Stimulated activated CD8-positive, alpha-beta memory T cell treated with anti-CD3 and anti-CD28 coated beads, Interleukin-4, amount 100 ng/mL, for 1 hour (primary cell): ENCODE measurements around the gene TDRD9.
"Not testable (repeated sequence)": the region's sequence is repeated elsewhere in the genome, so short reads cannot be mapped to it uniquely, and the experiment has no call there.

Source experiments
- DNase-seq, 2 donors: peaks; one replicate each; pipeline ENCODE4 v3.0.0-alpha.2; 2020; ENCODE audit warnings: low read depth in 2 of 2, low spot score in 1 of 2

The TDRD9 gene

GRCh38 chr14:103920981-103921854, 7.0 kb upstream of the TDRD9 start:
- peak; percentile 79 to 89 for DNase-seq

- DNase-seq = not testable (repeated sequence)
These were observed 6.4 kb upstream of the TDRD9 start for GRCh38 chr14:103921855-103922200.

GRCh38 chr14:103923863-103924262, 4.4 kb upstream of the TDRD9 start:
- no peak for DNase-seq

DNA sequence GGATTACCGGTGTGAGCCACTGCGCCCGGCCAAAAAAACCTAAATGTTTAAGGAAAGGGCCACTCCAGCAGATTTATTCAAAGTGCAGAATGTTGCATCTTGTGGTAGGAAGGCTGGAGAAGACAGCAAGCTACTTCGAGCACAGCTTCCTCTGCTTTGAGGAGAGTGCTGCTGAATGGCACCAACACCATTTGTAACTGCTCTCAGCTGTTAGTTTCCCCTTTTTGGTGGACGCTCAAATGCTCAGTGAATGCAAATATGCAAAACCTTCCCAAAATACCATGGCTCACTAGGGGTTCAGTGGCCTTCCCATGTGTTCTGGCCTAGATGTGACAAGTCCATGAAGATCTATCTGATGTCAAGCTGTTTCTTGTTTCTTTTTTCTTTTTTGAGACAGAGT, 2.9 kb upstream of the TDRD9 start:
- DNase-seq = no peak

DNA sequence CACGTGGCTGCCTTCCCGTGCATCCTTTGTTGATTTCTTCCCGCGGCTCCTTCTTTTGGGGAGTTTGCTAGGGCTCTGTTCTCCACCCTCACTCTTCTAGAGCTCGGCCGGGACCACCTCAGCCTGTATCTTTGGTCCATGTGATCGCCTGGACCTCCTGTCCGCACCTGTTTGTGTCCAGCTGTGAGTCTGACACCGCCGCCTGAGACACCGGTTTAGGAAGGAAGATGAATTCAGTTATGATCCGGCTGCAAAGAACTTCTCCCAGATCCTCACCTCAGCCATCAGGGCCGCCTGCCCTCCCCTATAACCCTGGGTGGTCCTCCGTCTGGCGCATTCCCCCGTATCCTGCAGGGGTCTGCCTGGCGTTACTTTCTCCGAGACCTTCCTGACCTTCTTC, 690 bp upstream of the TDRD9 start:
- DNase-seq = no peak

GRCh38 chr14:103930051-103930604, 1.9 kb downstream of the TDRD9 start:
- DNase-seq = no peak

DNA sequence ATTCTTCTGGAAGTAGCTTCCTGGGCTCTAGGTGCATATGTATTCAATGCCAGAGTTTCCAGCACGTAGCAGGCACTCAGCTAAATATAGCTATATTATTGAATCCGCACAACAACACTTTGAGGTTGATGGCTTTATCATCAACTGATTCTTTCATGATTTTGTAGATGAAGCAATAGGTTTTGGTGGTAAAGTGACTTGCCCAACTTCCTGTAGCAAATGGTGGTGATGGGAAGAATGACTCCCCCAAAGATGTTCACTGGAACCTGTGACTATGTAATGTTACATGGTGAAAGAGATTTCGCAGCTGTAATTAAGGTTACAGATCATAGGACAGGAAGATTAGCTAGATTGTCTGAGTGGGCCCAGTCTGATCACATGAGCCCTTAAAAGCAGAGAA, 3.2 kb downstream of the TDRD9 start:
- no peak for DNase-seq

GRCh38 chr14:103932791-103933490, 4.7 kb downstream of the TDRD9 start:
- DNase-seq = no peak

GRCh38 chr14:103935102-103935501, 6.8 kb downstream of the TDRD9 start:
- DNase-seq = no peak

GRCh38 chr14:103941462-103941861, 13.2 kb downstream of the TDRD9 start:
- DNase-seq = no peak

- no peak for DNase-seq
These were observed 13.9 kb downstream of the TDRD9 start, which contains the start of gene RD3L for GRCh38 chr14:103941973-103942736. RD3L (minus strand) TSS chr14:103942529; CDS start chr14:103941695, 834 bp downstream.

DNA sequence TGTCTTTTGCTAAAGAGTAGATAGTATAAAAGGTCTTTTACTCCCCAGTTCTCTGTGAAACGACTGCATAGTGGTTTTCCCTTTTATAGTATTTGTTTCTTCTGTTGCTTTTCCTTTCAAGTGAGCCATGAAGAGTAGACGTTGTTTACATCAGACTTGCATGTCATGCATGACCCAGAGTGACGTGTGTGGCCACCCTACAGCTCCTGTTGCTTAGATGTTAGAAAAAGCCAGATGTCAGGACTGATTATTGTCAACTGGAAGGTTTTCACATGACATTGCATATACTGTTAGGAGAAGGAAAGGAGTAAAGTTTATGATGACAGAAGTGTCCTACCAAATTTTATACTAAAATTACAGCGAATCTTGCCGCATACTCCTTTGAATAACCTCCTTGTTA, 15.4 kb downstream of the TDRD9 start:
- no peak for DNase-seq

DNA sequence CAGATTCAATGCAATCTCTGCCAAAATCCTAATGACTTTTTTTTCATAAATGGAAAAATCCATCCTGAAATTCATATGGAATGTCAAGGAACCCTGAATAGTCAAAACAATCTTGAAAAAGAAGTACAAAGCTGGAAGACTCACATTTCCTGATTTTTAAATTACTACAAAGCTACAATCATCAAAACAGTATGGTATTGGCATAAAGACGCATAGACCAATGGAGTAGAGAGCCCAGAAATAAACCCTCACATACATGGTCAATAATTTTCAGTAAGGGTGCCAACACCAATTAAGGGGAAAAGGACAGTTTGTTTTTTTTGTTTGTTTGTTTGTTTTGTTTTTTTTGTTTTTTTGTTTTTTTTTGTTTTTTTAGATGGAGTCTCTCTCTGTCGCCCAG, 18.7 kb downstream of the TDRD9 start:
- no peak for DNase-seq

DNA sequence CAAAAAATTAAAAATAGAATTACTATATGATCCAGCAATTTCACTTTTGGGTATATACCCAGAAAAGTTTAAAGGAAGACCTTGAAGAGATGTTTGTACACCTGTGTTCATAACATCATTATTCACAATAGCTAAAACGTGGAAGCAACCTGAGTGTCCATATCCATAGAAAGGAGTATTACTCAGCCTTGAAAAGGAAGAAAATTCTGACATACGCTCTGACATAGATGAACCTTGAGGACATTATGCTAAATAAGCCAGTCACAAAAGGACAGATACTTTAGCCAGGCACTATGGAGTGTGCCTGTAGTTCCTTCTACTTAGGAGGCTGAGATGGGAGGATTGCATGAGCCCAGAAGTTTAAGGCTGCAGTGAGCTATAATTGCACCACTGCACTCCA, 20.2 kb downstream of the TDRD9 start:
- no peak for DNase-seq

DNA sequence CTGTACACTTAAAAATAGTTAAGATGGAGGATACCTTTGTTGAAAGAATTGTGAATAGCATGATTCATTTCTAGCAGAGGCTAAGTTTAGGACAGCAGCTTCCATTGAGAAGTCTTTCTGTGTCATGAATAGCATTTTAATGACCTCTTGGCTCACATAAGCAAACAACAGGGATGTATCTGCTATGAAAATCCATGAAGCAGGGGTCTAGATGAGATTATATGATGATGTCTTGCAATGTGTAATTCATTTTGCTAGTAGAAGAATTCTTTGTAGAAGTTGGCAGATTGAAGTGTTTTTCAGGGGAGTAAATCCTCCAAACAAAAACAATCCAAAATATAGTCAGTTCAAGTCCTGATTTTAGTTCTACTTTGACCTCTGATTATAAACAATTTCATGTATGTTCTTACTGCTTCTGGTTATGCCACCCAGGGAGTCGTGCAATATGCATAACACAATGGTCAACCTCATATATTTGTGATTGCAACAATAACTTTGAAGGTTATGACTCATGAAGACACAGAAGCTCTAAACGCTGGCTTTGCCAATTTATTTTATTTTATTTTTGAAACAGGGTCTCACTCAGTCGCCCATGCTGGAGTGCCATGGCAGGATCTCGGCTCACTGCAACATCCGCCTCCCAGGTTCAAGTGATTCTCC, 21.0 kb downstream of the TDRD9 start:
- DNase-seq = no peak

DNA sequence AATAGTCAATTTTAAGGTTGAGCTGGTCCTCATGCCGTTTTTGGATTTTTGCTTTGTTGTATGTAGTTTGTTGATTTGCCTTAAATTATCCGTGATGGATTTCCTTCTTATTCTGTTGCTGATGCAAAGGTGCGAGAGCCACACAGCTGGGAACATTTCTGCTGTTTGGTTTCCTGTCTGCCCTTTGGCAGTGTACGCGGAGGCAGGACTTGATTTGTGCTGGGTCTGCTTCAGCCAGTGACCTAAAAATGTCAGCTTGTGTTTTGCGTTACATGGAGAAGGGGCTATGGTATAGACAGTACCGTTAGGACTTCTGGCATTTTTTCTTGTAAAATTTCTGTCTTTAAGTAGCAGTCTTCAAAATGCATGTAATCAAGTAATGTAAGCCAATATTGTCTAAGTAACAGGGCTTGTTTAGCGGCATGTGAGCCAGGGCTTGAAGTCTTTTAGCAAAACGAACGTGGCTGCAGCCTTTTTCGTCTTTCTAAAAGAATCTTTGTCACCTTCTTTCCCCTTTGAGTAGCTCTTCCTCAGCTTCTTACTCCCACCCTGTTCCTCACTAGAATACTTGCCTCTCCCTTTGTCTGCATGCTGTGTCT, 32.3 kb downstream of the TDRD9 start:
- DNase-seq = no peak

GRCh38 chr14:103961928-103962578, 33.8 kb downstream of the TDRD9 start:
- DNase-seq = no peak

DNA sequence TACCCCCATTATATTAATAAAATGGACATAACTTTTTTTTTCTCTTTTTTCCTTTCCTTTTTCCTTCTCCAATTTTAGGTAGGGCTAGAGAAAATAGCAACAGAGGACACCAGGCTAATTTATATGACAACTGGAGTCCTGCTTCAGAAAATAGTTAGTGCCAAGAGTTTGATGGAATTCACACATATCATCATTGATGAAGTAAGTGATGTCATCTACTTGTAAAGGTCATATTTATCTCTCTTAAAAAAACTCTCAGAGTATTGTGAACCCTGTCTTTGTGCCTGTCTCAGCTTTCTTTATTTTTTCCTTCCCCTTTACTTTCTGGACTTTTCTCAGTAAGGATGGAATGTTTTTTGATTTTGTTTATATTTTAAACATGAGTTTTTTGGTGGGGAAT, 38.4 kb downstream of the TDRD9 start:
- no peak for DNase-seq

DNA sequence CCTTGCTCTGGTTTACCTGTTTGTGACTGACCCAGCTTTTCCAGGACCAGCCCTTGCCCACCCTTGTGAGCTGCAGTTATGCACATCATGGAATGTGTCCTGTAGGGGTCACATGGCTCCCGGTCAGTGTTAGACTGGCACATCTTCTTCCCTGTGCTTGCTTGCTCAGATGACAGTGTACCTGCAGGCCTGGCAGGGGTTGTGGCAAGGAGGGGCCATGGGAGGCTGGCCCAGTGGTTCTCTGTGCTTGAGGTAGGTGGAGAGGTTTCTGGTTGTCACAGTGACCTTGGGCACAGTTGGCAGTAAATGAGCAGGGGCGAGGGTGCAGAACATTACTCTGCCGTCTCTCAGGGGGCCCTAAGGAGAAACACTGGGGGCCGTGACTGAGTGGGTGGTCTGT, 41.7 kb downstream of the TDRD9 start:
- no peak for DNase-seq

DNA sequence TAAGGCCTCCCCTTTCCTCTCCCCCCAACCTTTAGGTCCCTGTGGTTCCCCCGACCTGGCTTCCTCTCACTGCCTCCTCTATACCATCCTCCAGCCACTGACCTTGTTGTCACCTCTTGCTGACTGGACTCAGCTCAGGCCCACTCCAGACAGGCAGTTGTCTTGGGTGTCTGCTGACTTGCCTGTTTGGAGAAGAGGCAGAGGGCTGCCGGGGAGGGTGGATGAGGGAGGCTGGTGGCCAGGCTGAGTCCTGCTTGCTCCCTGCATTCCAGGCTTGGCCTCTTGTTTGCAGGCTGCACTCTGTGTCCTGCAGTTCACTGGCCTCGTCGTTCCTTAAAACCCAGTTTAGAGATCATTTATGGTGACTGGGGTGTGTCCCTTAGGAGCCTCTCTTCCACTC, 45.1 kb downstream of the TDRD9 start:
- DNase-seq = no peak
